Neuronal stem cell (in vitro differentiated cells): ENCODE data around the gene PCDHA6.
"Not testable (repeated sequence)": the region's sequence is repeated elsewhere in the genome, so short reads cannot be mapped to it uniquely, and the experiment has no call there.

Source experiments
- DNase-seq: peaks from one replicate; pipeline ENCODE4 v3.0.0-alpha.2; 2013; ENCODE audit warnings: low spot score
- H2AFZ ChIP-seq: one replicate; pipeline ENCODE4 v1.6.1; 2013; ENCODE audit warnings: mild to moderate bottlenecking, low read length, inconsistent platforms
- H2AK5ac ChIP-seq: 2 replicates; pipeline ENCODE4 v1.6.1; 2013; ENCODE audit warnings: low read depth, mild to moderate bottlenecking, inconsistent platforms, low read length, moderate library complexity, mixed read lengths
- H2BK120ac ChIP-seq: 2 replicates; pipeline ENCODE4 v1.6.1; 2013; ENCODE audit warnings: low read depth, mild to moderate bottlenecking, inconsistent platforms, low read length, moderate library complexity, mixed read lengths
- H2BK12ac ChIP-seq: one replicate; pipeline ENCODE4 v1.6.1; 2013; ENCODE audit warnings: low read length, inconsistent platforms
- H2BK15ac ChIP-seq: 2 replicates; pipeline ENCODE4 v1.6.1; 2013; ENCODE audit warnings: mild to moderate bottlenecking, low read length, inconsistent platforms, mixed read lengths
- H2BK5ac ChIP-seq: one replicate; pipeline ENCODE4 v1.6.1; 2013; ENCODE audit warnings: inconsistent platforms, mild to moderate bottlenecking, low read length, moderate library complexity
- H3K14ac ChIP-seq: one replicate; pipeline ENCODE4 v1.6.1; 2013; ENCODE audit warnings: low read length, inconsistent platforms
- H3K18ac ChIP-seq: 2 replicates; pipeline ENCODE4 v1.6.1; 2013; ENCODE audit warnings: low read length, inconsistent platforms
- H3K23ac ChIP-seq: 2 replicates; pipeline ENCODE4 v1.6.1; 2013; ENCODE audit warnings: low read depth, mild to moderate bottlenecking, mixed read lengths, low read length, inconsistent platforms; ENCODE audit not compliant: poor library complexity
- H3K27ac ChIP-seq: replicated peaks from 3 replicates; pipeline ENCODE4 v1.5.1; 2013; ENCODE audit warnings: low read length, inconsistent platforms
- H3K27me3 ChIP-seq, 3 experiments: 2 replicates each; pipeline ENCODE4 v1.6.1; 2013; ENCODE audit warnings: low read length in 3 of 3, mild to moderate bottlenecking in 2 of 3, inconsistent platforms in 1 of 3, low read depth in 1 of 3, mixed read lengths in 1 of 3, moderate library complexity in 1 of 3; ENCODE audit not compliant: control insufficient read depth in 3 of 3, insufficient read depth in 3 of 3
- H3K36me3 ChIP-seq, 2 donors: replicated peaks in 1 of 2; 2 replicates each; pipeline ENCODE4 v1.6.1; 2013; ENCODE audit warnings: low read length in 2 of 2; ENCODE audit not compliant: control insufficient read depth in 2 of 2, insufficient read depth in 2 of 2
- H3K4ac ChIP-seq: 2 replicates; pipeline ENCODE4 v1.6.1; 2013; ENCODE audit warnings: inconsistent platforms, mild to moderate bottlenecking, low read length, moderate library complexity
- H3K4me1 ChIP-seq, 2 donors: 1 replicate in 1 of 2; 2 replicates in 1 of 2; pipeline ENCODE4 v1.6.1; 2013; ENCODE audit warnings: low read length in 2 of 2, low read depth in 1 of 2; ENCODE audit not compliant: control insufficient read depth in 2 of 2, insufficient read depth in 1 of 2
- H3K4me2 ChIP-seq: one replicate; pipeline ENCODE4 v1.6.1; 2013; ENCODE audit warnings: mild to moderate bottlenecking, low read length, inconsistent platforms; ENCODE audit not compliant: insufficient read depth, poor library complexity, severe bottlenecking
- H3K4me3 ChIP-seq, 2 donors: 2 replicates each; pipeline ENCODE4 v1.5.1; 2013; ENCODE audit warnings: low read length in 2 of 2, mild to moderate bottlenecking in 2 of 2, inconsistent platforms in 1 of 2, moderate library complexity in 1 of 2
- H3K79me1 ChIP-seq: one replicate; pipeline ENCODE4 v1.6.1; 2013; ENCODE audit warnings: low read depth, mild to moderate bottlenecking, inconsistent platforms, low read length, moderate library complexity
- H3K9ac ChIP-seq: one replicate; pipeline ENCODE4 v1.6.1; 2013; ENCODE audit warnings: mild to moderate bottlenecking, low read depth, low read length, inconsistent platforms; ENCODE audit not compliant: poor library complexity
- H3K9me3 ChIP-seq, 2 donors: replicated peaks in 1 of 2; 2 replicates each; pipeline versions ENCODE3 to v1.6.1; 2013; ENCODE audit warnings: low read length in 2 of 2, mild to moderate bottlenecking in 2 of 2, inconsistent platforms in 1 of 2, low read depth in 1 of 2, mixed read lengths in 1 of 2, moderate library complexity in 1 of 2; ENCODE audit not compliant: control insufficient read depth in 2 of 2, insufficient read depth in 1 of 2
- H4K8ac ChIP-seq: one replicate; pipeline ENCODE4 v1.6.1; 2013; ENCODE audit warnings: low read depth, mild to moderate bottlenecking, inconsistent platforms, low read length, moderate library complexity
- H4K91ac ChIP-seq: one replicate; pipeline ENCODE4 v1.6.1; 2013; ENCODE audit warnings: low read length, low read depth, mild to moderate bottlenecking, inconsistent platforms; ENCODE audit not compliant: poor library complexity
- WGBS, 2 donors: extraction: QIAGEN DNeasy Blood & Tissue Kit; methylation state at CpG; one replicate each; pipeline ENCODE4 v1.1.7; 2013; ENCODE audit warnings: missing lambda C conversion rate in 2 of 2, mixed read lengths in 1 of 2; ENCODE audit not compliant: insufficient read length in 2 of 2, insufficient replicate concordance in 1 of 2; ENCODE audit errors: extremely low coverage in 2 of 2; 5-methylcytosine and 5-hydroxymethylcytosine counted together

The PCDHA6 gene

GRCh38 chr5:140842798-140843733, 15.3 kb downstream of the PCDHA6 start:
- WGBS, 2 donors, result no CpG with 5 or more reads among the region's 87 CpGs
- Histone ChIP-seq H3K9ac (no peak overlapping the region), H2BK5ac (no peak overlapping the region), H3K4ac (no peak overlapping the region), H2BK15ac (no peak overlapping the region), H2BK12ac (no peak overlapping the region), H3K4me1 (no peaks in the 10 kb centered on the region), H3K79me1 (no peaks in the 10 kb centered on the region), H3K18ac (no peak overlapping the region), H3K4me2 (no peak overlapping the region), H3K23ac (no peak overlapping the region), H4K91ac (no peak overlapping the region), H4K8ac (no peak overlapping the region), H3K9me3 (peaks cover 2 to 52% of the 10 kb centered on the region in 2 donors), H3K4me3 (no peak overlapping the region), H3K27ac (no peak overlapping the region), H3K36me3 (peaks cover 0 to 15% of the 10 kb centered on the region in 2 donors), H3K14ac (no peak overlapping the region), H2AFZ (no peak overlapping the region), H2AK5ac (no peak overlapping the region), H2BK120ac (no peak overlapping the region), H3K27me3 (no peaks in the 10 kb centered on the region)
- no peak for DNase-seq

DNA sequence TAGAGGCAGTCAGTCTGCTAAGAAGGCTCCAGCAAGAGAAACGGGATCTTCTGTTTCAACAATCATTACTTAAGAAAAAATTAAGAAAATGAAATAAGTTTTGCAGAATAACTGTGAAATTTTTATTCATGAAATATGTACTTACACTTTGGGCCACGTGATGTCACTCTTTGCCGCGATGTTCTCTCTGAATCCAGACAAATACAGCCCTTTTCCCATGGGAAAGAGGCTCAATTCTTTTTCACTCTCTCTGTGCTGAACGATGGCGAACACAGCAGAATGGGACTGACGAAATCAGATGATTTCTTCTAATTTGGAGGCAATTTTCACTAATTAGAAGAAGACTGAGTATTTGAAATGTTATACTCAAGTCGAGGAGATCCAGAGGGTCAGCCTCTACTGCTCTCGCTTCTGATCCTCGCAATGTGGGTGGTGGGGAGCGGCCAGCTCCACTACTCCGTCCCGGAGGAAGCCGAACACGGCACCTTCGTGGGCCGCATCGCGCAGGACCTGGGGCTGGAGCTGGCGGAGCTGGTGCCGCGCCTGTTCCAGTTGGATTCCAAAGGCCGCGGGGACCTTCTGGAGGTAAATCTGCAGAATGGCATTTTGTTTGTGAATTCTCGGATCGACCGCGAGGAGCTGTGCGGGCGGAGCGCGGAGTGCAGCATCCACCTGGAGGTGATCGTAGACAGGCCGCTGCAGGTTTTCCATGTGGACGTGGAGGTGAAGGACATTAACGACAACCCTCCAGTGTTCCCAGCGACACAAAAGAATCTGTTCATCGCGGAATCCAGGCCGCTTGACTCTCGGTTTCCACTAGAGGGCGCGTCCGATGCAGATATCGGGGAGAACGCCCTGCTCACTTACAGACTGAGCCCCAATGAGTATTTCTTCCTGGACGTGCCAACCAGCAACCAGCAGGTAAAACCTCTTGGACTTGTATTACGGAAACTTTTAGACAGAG, 20.7 kb downstream of the PCDHA6 start, which contains the start of gene PCDHA9:
Gene PCDHA9 (plus strand): TSS at position 244 of the 964 bp plus-strand sequence. CDS start 114 bp downstream, at position 358.
- H3K23ac ChIP-seq, H3K4me3 ChIP-seq, H3K36me3 ChIP-seq, DNase-seq, H2BK120ac ChIP-seq, H3K79me1 ChIP-seq, H3K4me2 ChIP-seq, H4K91ac ChIP-seq, H3K9ac ChIP-seq, H2BK12ac ChIP-seq, H2BK5ac ChIP-seq, H3K27me3 ChIP-seq, H3K14ac ChIP-seq, H3K4ac ChIP-seq, H2AFZ ChIP-seq, H2AK5ac ChIP-seq, H3K27ac ChIP-seq, H2BK15ac ChIP-seq, H3K18ac ChIP-seq, H3K4me1 ChIP-seq, H4K8ac ChIP-seq: not testable (repeated sequence)
- WGBS, 2 donors, result no CpG with 5 or more reads among the region's 48 CpGs
- peaks cover 0 to 40% of the 10 kb centered on the region in 2 donors for H3K9me3 ChIP-seq

DNA sequence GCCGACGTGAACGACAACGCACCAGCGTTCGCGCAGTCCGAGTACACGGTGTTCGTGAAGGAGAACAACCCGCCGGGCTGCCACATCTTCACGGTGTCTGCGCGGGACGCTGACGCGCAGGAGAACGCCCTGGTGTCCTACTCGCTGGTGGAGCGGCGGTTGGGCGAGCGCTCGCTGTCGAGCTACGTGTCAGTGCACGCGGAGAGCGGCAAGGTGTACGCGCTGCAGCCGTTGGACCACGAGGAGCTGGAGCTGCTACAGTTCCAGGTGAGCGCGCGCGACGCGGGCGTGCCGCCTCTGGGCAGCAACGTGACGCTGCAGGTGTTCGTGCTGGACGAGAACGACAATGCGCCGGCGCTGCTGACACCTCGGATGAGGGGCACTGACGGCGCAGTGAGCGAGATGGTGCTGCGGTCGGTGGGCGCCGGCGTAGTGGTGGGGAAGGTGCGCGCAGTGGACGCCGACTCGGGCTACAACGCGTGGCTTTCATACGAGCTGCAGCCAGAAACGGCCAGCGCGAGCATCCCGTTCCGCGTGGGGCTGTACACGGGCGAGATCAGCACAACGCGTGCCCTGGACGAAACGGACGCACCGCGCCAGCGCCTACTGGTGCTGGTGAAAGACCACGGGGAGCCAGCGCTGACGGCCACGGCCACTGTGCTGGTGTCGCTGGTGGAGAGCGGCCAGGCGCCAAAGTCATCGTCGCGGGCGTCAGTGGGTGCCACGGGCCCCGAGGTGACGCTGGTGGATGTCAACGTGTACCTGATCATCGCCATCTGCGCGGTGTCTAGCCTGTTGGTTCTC, 22.3 kb downstream of the PCDHA6 start:
- H3K27ac ChIP-seq, H3K79me1 ChIP-seq, H3K4me1 ChIP-seq, H3K9ac ChIP-seq, H2AK5ac ChIP-seq, H2BK15ac ChIP-seq, H2BK5ac ChIP-seq, H3K4ac ChIP-seq, H3K14ac ChIP-seq, H3K4me2 ChIP-seq, H2BK12ac ChIP-seq, H3K27me3 ChIP-seq, H3K18ac ChIP-seq, H4K91ac ChIP-seq, H4K8ac ChIP-seq, H2AFZ ChIP-seq, H3K36me3 ChIP-seq, H3K4me3 ChIP-seq, DNase-seq, H3K23ac ChIP-seq, H2BK120ac ChIP-seq: not testable (repeated sequence)
- peaks cover 0 to 30% of the 10 kb centered on the region in 2 donors for H3K9me3 ChIP-seq
- no CpG with 5 or more reads among the region's 101 CpGs for WGBS, 2 donors
